Pancreas (tissue), 10 donors: ENCODE results near the gene UNK. TPM values are rescaled to one million over a fixed set of nuclear protein-coding genes. Genes with fewer than 3 reads are reported as not detected.

Experiments
- ATAC-seq, 4 donors: fragments of 200-7000 bp; cut with Tn5 transposase; one replicate each; pipeline versions ENCODE4 v1.8.0 to v1.9.1; 2020; ENCODE audit warnings: mild to moderate bottlenecking in 4 of 4, moderate library complexity in 4 of 4
- DNase-seq, 6 donors: peaks; one replicate each; pipeline ENCODE4 v3.0.0-alpha.2; 2020
- FAIRE-seq: peaks from 2 replicates; lab custom pipeline; 2012; peaks lifted over from hg19 to GRCh38; lab: Jason Lieb, UNC
- H3K27ac ChIP-seq, 4 donors: fragments of 200-600 bp; sonication (generic); 1 replicate in 3 of 4; 2 replicates in 1 of 4; pipeline versions ENCODE4 v1.5.0 to v1.8.0; 2020
- H3K27me3 ChIP-seq, 4 donors: fragments of 200-600 bp; one replicate each; pipeline ENCODE4 v1.8.0; 2021
- H3K36me3 ChIP-seq, 3 donors: fragments of 200-600 bp; sonication (generic) in 1 of 3; one replicate each; pipeline versions ENCODE4 v1.5.0 to v1.8.0; 2020 to 2021
- H3K4me1 ChIP-seq, 3 donors: fragments of 200-600 bp; one replicate each; pipeline ENCODE4 v1.8.0; 2021
- H3K4me3 ChIP-seq, 4 donors: fragments of 200-600 bp; sonication (generic) in 2 of 4; one replicate each; pipeline versions ENCODE4 v1.5.0 to v1.8.0; 2020 to 2021
- H3K9me3 ChIP-seq, 4 donors: fragments of 200-600 bp; one replicate each; pipeline ENCODE4 v1.8.0; 2021
- WGBS, 2 donors: extraction: QIAGEN DNeasy Blood & Tissue Kit; methylation state at CpG; one replicate each; pipeline ENCODE4 v1.1.7; 2013; 5-methylcytosine and 5-hydroxymethylcytosine counted together
- intact Hi-C, 3 donors: fragments of 100-400 bp; cut with DNase I; formaldehyde crosslinking; loops; one replicate each; pipeline versions ENCODE4 v1.11.1 to v1.14.2; 2022
- polyA plus RNA-seq, 2 donors: library from polyadenylated mRNA; stranded (reverse); fragments of 200-250 nt; gene quantifications; one replicate each; pipeline ENCODE4 v1.2.3, GENCODE V29; 2013
- total RNA-seq, 6 donors: library from RNA; stranded (reverse); fragmentation: NEBNext Ultra II Directional in 4 of 6; extraction: Animal tissue kit (Norgen Biotek cat#: 25700) in 4 of 6; gene quantifications; one replicate each; pipeline versions ENCODE4 v1.2.1 to v1.2.4, GENCODE V29; 2021 to 2023
- TF ChIP-seq, protein P1 (sequence below), 4 donors: fragments of 200-600 bp; sonication (generic) in 3 of 4; IDR thresholded peaks; one replicate each; pipeline versions ENCODE4 v1.5.0 to v1.8.0; 2021; ENCODE audit warnings: antibody characterized with exemption in 4 of 4
- donor health status: healthy with polysubstance abuse.
- donor health status: DM: no; HTN: no; CAD: no; lungs with moderate emphysema.
- donor health status: DM: no; HTN: no; CAD: no.
- donor health status: control.
- donor health status: control.
- donor health status: Bipolar disorder and iron deficiency.
- donor health status: DM: yes; HTN: yes; CAD: no.
- donor health status: DM: no; HTN: no; CAD: no.
- donor health status: DM: no; HTN: no; CAD: no.
- donor health status: DM: yes; HTN: yes; CAD: no.

UNK gene
- total and polyA plus RNA-seq, 8 donors: 12.8 to 28.9 (median 15.3) TPM

DNA sequence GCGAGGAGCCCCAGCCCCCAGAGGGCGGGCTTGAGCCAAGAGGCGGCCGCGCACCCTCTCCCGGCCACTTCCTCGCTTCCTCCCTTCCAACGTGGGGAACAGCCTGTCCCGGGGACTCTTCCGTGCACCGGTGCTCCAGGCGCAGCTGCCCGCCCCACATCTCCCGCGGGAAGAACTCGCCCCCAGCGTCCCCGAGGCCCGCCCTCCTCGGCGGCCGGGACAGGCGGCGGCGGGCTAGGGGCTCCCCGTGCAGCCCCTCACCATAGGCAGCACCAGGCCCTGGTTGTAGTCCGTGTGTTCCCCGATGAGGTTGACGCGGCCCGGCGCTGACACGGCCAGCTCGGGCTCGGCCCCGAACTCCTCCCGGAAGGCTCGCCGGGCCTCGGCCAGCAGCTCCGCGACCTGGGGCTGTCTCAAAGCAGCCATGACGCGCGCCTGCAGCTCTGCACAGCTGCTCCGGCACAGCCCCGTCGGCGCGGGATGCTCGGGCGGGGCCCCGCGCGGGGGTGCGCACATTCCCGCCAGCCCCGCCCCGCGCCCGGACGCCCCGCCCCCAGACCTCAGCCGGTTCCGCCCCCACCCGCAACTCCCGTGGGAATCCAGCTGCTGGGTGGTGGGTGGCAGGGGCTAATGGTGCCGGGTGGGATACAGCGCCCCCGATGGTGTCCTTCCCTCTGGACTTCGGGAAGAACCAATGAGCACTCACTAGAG, 19.7 kb upstream of the UNK start, which contains the start of gene GALK1:
TSS of gene GALK1 (minus strand) at position 482 of the 711 bp plus-strand sequence. CDS start at position 426, 56 bp downstream.
- WGBS, 2 donors: 1% methylated on average over 49 to 71 of the region's 71 CpGs
- peak within 1 kb of the TSS; percentile 56 to 80 (median 76) for H3K27ac ChIP-seq
- no peaks in the 10 kb centered on the region for H3K36me3 ChIP-seq
- intact Hi-C loops: no loop called here
- DNase-seq: peak; percentile 68 to 87 (median 75)
- ATAC-seq: peak; percentile 82 to 88 (median 87)
- H3K9me3 ChIP-seq: no peaks in the 10 kb centered on the region
- TF ChIP-seq, protein P1, sequence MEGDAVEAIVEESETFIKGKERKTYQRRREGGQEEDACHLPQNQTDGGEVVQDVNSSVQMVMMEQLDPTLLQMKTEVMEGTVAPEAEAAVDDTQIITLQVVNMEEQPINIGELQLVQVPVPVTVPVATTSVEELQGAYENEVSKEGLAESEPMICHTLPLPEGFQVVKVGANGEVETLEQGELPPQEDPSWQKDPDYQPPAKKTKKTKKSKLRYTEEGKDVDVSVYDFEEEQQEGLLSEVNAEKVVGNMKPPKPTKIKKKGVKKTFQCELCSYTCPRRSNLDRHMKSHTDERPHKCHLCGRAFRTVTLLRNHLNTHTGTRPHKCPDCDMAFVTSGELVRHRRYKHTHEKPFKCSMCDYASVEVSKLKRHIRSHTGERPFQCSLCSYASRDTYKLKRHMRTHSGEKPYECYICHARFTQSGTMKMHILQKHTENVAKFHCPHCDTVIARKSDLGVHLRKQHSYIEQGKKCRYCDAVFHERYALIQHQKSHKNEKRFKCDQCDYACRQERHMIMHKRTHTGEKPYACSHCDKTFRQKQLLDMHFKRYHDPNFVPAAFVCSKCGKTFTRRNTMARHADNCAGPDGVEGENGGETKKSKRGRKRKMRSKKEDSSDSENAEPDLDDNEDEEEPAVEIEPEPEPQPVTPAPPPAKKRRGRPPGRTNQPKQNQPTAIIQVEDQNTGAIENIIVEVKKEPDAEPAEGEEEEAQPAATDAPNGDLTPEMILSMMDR (IDR thresholded peaks at IDR 0.05): peak in 2 of 4 donors; percentile 34
- peak within 1 kb of the TSS; percentile 68 to 75 (median 72) for H3K4me3 ChIP-seq
- no peaks in the 10 kb centered on the region for H3K27me3 ChIP-seq
- FAIRE-seq: no peak
- H3K4me1 ChIP-seq: peaks cover 6 to 15% (median 8%) of the 10 kb centered on the region in 3 donors

DNA sequence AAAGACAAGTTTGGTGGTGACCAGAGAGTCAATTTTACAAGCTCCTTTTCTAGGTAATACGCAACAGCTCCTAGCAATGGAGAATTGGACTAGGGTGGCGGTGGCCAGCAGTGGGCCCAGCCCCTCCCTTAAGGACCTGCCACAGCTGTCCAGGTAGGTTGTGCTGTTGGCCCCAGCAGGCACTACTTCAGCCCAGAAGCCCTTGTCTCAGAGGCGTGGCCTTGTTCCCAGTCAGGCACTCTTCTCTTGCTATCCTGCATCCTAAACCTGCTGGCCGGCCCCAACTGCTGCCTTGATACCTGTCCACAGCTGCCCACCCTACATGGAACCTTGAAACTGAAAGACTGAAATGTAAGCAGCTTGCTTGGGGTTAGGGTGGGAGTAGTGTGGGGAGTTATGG, 18.6 kb upstream of the UNK start:
- Histone ChIP-seq H3K36me3 (no peaks in the 10 kb centered on the region), H3K27me3 (no peaks in the 10 kb centered on the region), H3K9me3 (no peaks in the 10 kb centered on the region), H3K27ac (peak overlapping the region in 1 of 4 donors; percentile 75), H3K4me1 (peaks cover 8 to 15% (median 9%) of the 10 kb centered on the region in 3 donors), H3K4me3 (no peak overlapping the region)
- no peak for FAIRE-seq
- WGBS, 2 donors: 86 to 89% methylated on average over 4 of the region's 4 CpGs
- intact Hi-C loops: no loop called here
- peak in 3 of 6 donors; percentile 37 to 50 (median 43) for DNase-seq
- TF ChIP-seq, protein P1 (IDR thresholded peaks at IDR 0.05): no peak
- no peak for ATAC-seq

DNA sequence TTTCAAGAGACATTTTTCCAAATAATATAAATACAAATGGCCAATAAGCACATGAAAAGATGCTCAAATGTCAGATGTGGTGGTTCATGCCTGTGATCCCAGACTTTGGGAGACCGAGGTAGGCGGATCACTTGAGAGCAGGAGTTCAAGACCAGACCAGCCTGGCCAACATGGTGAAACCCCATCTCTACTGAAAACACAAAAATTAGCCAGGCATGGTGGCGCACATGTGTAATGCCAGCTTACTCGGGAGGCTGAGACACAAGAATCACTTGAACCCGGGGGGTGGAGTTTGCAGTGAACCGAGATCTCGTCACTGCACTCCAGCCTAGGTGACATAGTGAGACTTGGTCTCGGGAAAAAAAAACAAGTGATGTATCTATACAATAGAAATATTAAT, 16.7 kb upstream of the UNK start:
- Histone ChIP-seq H3K27me3 (no peaks in the 10 kb centered on the region), H3K27ac (no peak overlapping the region), H3K4me1 (peaks cover 9 to 18% (median 18%) of the 10 kb centered on the region in 3 donors), H3K9me3 (no peaks in the 10 kb centered on the region), H3K36me3 (no peaks in the 10 kb centered on the region), H3K4me3 (no peak overlapping the region)
- ATAC-seq (no peak), FAIRE-seq (no peak), DNase-seq (peak in 2 of 6 donors; percentile 19 to 23)
- 94 to 95% methylated on average over 8 of the region's 8 CpGs for WGBS, 2 donors
- intact Hi-C loops: no loop called here
- TF ChIP-seq, protein P1 (IDR thresholded peaks at IDR 0.05): no peak

DNA sequence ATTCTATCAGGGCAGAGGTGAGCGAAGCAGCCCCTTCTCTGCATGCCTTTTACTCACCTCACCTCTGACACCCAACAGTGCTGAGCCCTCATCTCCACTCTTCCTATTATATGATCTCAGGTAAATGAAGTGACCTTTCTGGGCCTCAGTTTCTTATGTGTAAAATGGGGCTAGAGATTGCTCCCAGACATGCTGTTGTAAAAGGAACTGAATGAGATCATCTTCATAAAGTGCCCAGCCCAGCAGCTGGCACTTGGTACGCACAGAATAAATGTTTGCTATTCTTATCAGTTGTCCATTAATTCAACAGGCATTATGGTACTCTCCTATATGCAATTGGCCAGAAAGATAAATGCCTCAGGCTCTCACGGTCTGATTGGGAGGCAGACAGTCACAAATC, 15.1 kb upstream of the UNK start:
- Histone ChIP-seq H3K27ac (no peak overlapping the region), H3K4me1 (peaks cover 9 to 10% (median 10%) of the 10 kb centered on the region in 3 donors), H3K27me3 (no peaks in the 10 kb centered on the region), H3K36me3 (no peaks in the 10 kb centered on the region), H3K4me3 (no peak overlapping the region), H3K9me3 (no peaks in the 10 kb centered on the region)
- WGBS, 2 donors: 41 to 49% methylated on average over 3 of the region's 3 CpGs
- TF ChIP-seq, protein P1 (IDR thresholded peaks at IDR 0.05): no peak
- intact Hi-C loops: no loop called here
- FAIRE-seq: no peak
- DNase-seq: peak in 3 of 6 donors; percentile 12 to 35 (median 15)
- ATAC-seq: peak; percentile 20 to 40 (median 36)
